GM18508 (cell line): ENCODE data around the gene LMO7.

ENCODE experiments used
- ATAC-seq: cut with Tn5 transposase; IDR thresholded peaks from one replicate; pipeline ENCODE4 v1.9.1; 2021; ENCODE audit warnings: moderate number of reproducible peaks; ENCODE audit not compliant: insufficient read depth, unreplicated experiment

Gene LMO7

DNA sequence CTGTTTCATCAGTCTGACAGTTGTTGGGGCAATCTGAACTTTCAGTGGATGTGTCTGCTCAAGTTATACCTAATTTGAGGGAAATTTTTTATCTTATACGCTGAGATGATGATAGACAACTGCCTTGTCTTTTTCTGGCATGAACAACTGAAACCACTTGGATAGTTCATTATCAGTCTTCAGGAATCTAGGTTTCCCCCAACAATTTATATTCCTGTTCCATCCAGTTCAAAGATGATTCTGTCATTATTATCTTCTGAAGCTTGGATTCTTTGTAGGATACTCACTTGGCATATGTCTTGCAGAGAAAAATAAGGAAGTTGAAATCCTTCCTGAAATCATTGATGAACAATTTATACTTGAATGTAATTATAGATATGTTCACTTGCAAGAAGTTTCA, 193.7 kb downstream of the LMO7 start:
- ATAC-seq, result no peak

DNA sequence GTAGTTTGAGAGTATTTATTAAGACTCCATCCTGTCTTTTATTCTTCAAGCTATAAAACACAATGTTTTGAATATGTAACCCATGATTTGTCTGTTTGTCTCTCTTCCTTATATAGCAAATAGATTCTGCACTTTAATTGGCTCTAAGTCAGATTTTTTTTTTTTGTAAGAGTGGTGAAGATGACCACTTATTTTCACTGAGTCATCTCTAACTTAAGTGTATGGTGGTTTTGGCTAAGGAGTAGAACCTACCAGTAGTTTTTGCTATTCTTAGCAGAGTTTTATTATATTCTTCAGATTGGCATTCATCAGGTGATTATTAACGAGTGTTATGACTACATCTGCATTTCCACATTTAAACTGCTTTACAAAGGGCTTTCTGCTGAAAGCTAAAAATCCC, 194.7 kb downstream of the LMO7 start:
- ATAC-seq, result no peak

DNA sequence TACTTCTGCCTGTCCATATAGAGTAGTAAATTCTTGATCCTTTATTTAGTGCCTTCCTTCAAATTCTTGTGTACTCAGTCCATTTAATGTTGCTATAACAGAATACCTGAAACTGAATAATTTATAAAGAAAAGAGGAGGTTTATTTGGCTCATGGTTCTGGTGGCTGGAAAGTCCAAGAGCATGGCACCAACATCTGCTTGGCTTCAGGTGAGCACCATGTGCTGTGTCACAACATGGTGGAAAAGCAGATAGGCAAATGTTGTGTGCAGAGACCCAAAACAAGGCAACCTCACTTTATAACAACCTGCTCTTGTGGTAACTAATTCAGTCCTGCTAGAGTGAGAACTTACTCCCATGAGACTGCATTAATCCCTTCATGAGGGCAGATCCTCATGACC, 195.3 kb downstream of the LMO7 start:
- ATAC-seq, result no peak

DNA sequence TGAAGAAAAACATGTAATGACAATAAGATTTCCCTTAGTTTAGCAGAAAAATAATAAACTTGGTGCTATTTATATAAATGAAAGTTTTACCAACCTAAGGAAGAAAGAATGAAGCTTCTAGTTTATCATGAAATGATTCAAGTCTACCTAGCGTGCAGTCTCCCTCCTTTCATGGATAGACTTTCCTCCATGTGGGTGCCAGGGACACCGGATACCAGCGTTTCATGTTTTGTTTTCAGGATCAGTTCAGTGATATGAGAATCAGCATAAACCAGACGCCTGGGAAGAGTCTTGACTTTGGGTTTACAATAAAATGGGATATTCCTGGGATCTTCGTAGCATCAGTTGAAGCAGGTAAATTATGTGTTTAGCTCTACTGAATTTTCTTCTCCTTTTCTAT, 196.7 kb downstream of the LMO7 start:
- no peak for ATAC-seq

DNA sequence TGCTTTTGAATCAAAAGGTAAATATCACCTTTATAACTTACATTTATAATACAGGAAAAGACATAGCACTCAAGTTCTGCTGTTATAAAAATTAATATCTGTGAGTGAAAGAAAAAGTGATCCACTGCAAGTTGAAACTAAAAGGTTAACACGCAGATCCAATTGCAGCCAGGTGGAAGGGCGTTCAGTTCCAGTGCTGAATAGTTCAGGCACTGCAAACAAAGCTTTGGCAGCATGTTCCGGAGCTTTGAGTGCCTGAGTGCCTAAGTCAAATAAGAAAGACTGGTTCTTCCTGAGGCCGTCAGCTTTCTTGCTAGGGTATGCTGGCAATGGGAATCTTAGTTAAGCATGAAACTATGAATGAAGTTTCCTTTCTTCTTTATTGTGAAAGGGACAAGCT, 200.3 kb downstream of the LMO7 start:
- ATAC-seq, result no peak

DNA sequence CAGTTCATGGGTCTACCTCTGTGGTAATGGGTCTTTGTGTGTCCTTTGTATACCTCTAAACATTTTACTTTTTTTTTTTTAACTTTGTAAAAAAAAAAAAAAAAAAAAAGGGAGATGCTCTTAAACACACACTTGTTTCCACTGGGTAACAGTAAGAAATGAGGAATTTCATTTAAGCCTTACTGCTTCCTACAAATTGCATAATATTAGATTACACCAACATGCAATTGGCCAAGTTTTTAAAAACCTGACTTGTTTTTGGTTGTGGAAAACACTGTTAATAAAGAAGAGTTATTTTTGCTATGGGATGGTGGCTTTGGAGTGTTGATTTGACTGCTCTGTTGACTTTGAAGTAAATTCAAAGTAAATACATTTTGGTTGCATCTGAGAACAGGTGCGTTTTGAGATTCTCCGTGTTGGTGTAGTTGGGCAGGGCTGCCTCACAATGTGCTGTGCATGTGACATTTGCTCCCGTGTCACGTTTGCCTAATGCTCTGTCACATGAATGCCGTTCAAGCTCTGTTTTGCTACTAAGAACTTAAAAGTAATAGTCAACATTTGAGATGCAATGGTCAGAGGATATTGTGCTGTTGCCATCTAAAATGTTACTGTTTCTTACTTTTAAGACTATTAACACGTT, 202.4 kb downstream of the LMO7 start:
- ATAC-seq, result no peak

DNA sequence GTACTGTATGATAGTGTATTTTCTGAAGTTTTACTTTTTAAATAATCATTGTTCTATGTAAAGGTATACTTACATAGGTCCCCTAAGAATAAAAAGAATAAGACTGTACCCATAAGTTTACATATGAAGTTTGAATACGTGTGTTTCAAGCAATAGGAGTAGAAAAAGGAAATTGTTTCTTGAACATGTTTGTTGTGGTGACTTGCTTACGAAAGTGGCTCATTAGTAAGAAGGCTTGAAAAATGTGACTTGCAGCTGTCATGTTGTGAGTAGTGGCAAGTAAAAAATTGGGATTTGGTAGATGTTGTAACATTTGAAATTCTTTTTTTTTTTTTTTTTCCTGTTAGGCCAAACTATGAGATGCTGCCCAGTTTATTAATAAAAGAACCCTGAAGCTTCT, 203.3 kb downstream of the LMO7 start:
- ATAC-seq, result no peak

DNA sequence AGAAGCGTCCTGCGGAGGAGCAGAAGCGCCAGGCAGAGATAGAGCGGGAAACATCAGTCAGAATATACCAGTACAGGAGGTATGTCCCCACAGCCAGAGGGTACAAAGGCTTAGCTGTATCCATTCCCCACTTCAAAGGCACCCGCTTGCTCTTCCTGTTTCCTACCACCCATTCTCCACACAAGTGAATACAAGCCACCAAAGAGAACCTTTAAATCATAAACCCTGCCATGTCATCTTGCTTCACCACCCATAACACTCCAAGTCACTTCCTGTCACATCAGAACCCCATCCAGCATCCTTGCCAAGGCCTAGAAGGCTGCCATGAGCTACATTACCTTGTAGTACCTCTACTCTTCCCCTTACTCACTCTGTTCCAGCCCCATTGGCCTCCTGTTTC, 205.8 kb downstream of the LMO7 start:
- no peak for ATAC-seq

DNA sequence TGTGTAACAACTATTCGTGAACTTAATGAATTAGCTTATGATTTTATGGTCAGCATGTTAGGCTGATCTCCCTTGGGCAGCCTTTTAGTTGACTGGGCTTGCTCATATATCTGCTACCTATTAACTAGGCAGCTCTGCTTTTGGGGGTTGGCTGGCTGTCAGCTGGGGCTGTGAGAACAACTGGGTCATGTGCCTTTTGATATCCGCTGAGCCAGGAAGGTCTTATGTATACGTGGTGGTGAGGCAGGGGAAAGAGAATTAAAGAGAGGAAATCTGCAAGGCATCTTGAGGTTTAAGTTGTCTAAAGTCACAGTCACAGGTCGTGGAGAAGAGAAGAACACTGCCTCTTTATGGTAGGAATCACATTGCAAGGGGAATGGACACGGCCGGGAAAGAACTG, 206.9 kb downstream of the LMO7 start:
- ATAC-seq, result no peak

DNA sequence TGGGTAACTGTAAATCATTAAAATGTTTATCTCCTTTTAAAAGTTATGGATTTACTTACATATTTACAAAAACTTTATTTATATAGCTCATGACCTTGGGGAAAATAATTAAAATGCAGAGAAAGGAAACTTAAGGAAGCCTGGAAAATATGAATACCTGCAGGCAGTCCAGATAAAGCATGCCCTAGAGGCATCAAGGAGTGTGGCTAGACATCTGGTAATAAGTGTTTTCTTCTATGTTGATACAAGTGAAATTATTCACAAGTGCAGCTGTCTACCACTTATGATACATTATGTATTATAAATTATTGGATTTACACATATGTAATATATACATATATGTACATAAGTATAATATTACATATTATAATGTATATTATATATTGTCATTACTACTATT, 207.9 kb downstream of the LMO7 start:
- no peak for ATAC-seq

DNA sequence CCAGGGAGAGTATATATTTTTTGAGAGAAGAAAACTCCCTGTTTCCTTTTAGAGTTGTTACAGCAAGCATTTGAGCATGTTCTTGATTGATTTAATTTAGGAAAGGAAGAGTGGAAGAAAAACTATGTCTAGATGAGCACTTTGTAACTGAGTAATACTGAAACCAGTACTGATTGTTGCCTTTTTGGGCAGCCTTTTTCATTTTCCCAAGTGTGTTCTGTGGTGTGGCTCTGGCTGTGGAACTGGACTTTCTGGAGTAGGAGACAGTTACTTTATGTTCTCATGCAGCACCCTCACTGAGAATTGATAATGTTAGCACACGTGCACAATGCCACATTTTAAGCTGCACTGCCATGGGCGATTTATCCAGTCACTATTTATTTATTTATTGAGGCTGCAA, 211.5 kb downstream of the LMO7 start:
- ATAC-seq, result no peak

DNA sequence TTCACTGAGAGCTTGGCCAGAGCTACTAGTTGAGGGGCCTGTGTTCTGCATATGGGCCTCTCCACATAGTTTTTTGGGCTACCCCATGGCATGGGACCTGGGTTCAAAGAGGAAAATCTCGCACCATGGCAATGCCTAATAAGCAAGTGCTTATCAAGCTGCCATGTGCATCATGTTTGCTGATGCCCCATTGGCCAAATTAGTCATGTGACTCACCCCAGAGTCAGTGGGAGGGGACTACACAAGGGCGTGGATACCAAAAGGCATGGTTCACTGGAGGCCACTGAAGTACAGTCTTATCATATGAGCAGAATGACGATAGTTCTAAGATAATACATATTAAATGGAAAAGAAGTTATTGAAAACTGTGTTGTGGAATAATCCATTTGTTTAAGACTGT, 214.8 kb downstream of the LMO7 start:
- ATAC-seq, result no peak

DNA sequence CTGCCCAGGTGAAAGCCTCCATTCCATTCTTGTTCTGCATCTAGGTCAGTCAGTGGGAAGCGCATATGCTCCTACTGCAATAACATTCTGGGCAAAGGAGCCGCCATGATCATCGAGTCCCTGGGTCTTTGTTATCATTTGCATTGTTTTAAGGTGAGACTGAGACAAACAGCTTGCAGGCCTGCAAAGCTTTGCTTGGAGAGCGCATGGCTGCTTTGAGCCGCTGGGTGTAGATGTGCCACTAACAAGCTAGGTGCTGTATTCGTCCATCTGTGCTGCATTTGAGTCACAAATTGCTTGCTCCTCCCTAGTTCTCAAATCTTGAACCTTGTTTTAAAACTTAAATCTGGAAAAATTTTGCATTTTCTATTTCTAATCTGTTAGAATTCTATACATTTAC, 219.1 kb downstream of the LMO7 start:
- no peak for ATAC-seq

DNA sequence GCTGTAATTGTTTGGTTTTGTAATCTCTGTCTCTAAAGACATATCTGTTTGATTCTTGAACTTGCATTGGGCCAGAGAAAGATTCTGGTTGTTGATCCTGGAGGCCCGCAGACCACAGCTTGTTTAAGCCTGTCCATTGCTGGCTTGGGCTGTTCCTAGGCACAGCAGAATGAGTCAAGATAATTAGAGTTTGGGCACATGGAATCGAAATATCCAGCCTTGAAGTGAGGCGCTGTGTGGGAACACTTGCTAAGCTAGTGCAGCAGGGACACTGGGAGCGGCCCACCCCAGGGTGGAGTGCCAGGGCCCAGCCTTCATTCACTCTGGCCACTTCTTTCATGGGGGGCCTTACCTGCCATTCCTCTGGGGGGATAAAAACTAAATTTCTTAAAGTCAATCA, 219.7 kb downstream of the LMO7 start:
- no peak for ATAC-seq

DNA sequence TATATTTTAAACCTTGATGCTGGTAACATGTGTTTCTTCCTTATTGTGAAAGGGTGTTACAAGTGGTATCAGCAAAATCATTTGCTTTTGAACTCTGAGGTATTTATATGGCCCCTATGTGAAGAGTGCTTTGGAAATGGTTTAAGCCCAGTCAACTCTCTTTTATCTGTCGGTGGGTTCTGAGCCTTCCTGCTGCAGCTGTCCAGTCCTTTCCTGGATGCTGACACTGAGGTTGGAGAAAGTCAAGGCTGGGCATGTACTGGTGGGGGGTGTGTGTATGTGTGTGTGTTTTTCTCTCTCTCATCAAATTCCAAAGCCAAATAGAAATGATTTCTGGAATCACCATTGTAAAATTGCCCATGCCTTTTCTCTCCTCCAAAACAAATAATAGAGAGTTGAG, 221.2 kb downstream of the LMO7 start:
- no peak for ATAC-seq

DNA sequence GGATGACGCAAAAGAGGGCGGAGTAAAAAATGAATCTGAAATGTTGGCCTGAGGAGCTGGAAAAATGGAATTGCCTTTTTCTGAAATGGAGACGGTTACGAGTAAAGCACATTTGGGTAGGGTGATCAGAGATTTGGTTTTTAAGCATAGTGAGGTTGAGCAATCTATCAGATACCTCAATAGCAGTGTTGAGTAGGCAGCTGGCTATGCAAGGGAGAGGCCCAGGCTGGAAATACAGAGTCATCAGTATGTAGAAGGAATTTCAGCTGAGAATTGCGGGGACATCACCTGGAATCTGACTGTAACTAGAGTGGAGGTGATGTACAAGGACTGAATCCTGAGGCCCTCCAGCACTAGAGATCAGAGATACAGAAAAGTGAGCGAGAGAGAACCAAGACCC, 224.8 kb downstream of the LMO7 start:
- no peak for ATAC-seq

DNA sequence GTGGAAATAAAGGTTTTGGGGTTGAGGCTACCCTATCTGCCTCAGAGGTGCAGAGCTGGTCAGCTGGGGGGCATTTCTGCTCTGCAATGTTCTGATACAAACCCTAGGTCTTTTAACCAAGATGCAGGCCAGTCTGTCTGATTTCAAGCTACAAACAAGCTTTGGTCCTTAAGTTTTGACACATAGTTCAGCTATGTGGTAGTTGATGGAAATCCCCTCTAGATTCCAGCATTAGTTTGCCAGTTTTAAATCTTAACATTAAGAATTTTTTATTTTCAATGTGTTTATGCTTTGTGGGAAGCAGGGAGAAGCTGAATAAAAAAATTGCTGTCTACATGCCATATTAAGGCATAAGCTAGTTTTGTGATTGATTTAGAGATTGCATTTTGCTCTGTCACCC, 225.7 kb downstream of the LMO7 start:
- no peak for ATAC-seq

DNA sequence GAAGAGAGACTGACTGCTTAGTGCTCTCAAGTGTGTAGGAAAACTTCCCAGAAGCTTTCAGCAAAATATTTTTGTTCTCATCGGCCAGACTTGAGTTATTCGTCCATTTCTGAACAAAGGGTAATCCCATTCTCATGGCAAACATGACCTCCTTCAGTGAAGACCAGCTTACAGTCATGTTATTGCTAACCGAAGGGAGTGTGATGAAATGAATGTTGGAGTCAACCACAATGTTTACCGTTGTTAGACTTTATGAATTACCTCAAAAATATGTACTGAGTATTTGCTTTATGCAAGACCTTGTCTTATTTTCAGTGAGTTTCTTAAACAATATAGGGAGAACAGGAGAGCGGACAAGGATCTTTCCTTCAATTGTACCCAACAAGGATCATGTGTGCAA, 228.6 kb downstream of the LMO7 start:
- no peak for ATAC-seq

DNA sequence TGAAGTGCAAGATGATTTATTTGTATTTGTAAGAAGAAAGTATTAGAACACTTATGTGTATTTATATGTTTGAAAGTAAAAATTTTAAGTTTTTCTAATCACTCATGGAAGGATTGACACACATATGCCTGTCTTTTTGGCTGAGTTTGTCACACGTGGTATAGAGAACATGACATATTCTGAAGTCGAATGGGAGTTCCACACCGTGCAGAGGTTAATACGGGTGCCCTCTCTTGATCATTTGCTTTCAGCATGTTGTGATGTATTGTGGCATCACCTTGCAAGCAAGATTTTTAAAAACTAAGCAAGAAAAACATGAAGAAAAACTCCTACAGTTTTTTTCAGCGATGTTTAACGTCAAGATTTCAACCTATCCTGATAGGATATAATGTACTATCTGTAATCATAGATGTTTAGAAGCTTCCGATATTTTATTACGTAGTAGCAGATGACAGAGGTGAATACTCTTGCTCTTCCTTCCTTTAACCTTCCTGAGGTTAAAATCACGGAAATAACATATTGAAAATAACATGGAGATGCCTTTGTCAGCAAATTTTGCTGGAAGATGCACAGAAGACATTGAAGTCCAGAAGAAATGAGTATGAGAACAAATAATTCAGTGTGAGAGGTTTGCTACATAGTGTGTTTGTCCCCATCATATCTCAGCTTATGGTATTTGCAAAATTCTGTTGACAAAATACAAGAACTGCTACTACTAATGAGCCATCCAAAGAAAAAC, 231.4 kb downstream of the LMO7 start:
- no peak for ATAC-seq

DNA sequence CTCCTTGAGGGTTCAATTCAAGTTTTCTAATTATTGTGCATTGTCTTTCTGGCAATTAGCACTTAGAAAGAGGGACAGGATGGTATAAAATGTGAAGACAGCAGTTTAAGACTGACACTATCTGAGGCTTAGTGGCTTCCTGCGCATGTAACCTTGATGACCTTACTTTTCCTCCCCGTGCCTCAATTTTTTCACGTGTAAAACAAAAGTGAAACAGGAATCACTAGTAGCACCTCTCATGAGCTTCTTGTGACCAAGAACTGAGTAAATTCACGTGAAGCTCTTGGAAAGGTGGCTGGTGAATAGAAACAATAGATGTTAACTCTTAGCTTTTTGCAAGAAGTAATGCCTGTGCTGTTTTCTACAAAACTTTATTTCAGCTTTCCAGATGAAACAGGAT, 233.9 kb downstream of the LMO7 start:
- no peak for ATAC-seq

DNA sequence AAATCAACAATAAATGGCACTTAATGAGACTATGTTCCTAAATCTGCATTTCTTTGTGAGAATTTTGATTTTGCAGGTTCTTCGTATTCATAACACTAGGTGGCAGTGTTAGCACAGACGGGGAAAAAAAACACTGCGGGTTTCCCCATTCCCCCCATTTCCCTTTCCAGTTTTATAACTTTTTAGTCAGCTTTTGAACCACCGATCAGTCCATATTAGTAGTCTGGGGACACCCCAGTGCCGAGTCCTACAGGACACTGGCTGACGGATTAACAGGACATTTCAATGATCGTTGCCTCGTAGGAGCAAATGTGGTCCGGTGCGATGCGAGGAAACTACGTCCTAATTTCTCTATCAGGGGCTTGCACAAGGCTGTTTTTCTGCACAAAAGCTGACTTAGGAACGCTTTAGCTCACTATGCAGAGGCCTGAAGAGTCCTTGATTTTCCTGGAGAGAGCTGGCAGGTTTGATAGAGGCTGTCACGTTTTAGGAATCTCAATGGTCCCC, 234.3 kb downstream of the LMO7 start:
- ATAC-seq, result no peak

DNA sequence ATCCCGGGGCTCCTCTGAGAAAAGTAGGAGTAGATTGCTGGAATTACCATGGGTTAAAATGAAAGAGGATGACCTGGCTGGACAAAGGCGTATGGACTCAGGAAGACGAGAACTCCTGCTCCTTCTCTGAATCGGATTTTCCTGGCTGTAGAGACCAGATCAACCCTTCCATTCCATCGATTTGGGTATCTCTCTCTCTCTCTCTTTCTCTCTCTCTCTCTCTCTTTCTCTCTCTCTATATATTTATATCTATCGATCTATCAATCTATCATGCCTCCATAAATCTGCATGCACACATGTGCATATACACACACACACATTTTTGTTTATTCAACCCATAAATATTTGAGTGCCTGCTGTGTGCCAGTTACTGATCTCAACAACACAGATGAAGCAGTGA, 234.9 kb downstream of the LMO7 start:
- ATAC-seq, result no peak
